ENCODE data around the gene GOLGA8K.
"Not testable (repeated sequence)": the region's sequence is repeated elsewhere in the genome, so short reads cannot be mapped to it uniquely, and the experiment has no call there.

GOLGA8K gene

GRCh38 chr15:32352748-32353147, 50.3 kb downstream of the GOLGA8K start:
- not testable (repeated sequence) for DNase-seq

GRCh38 chr15:32350563-32351220, 52.4 kb downstream of the GOLGA8K start:
- not testable (repeated sequence) for DNase-seq

- DNase-seq = not testable (repeated sequence)
Observed at GRCh38 chr15:32347037-32347436, 56.1 kb downstream of the GOLGA8K start.

GRCh38 chr15:32345978-32346547, 57.0 kb downstream of the GOLGA8K start:
- DNase-seq = not testable (repeated sequence)

- DNase-seq = not testable (repeated sequence)
Observed at GRCh38 chr15:32343921-32344320, 59.2 kb downstream of the GOLGA8K start.

Data from stimulated activated CD4-positive, alpha-beta T cell treated with anti-CD3 and anti-CD28 coated beads, Interleukin-15, amount 100 ng/mL, for 24 hours (primary cell).